K562 (cell line): ENCODE data around the gene SLC12A9. TPM values are rescaled to one million over a fixed set of nuclear protein-coding genes. Genes with fewer than 3 reads are reported as not detected.

Experiments
- FIP1L1 ChIP-seq: fragments of 200-400 bp; formaldehyde crosslinking; IDR thresholded peaks from 2 replicates; pipeline ENCODE4 v1.6.1; 2018; ENCODE audit warnings: mild to moderate bottlenecking, low read depth, low read length; ENCODE audit not compliant: poor library complexity, severe bottlenecking
- HDAC1 ChIP-seq, 2 experiments: fragments of 450-650 bp; IDR thresholded peaks; 2 replicates each; pipeline ENCODE4 v1.6.1; 2016 to 2017; ENCODE audit warnings: inconsistent platforms in 1 of 2, mild to moderate bottlenecking in 1 of 2, moderate library complexity in 1 of 2
- LEF1 ChIP-seq: fragments of 450-650 bp; IDR thresholded peaks from 2 replicates; pipeline ENCODE4 v1.6.1; 2016; ENCODE audit warnings: mild to moderate bottlenecking
- MCM5 ChIP-seq: fragments of 450-650 bp; IDR thresholded peaks from 2 replicates; pipeline ENCODE4 v1.6.1; 2016; ENCODE audit warnings: low read depth
- NCOA6 ChIP-seq: fragments of 450-650 bp; IDR thresholded peaks from 2 replicates; pipeline ENCODE4 v1.6.1; 2017; ENCODE audit warnings: mild to moderate bottlenecking
- RBM22 ChIP-seq: fragments of 200-400 bp; formaldehyde crosslinking; IDR thresholded peaks from 2 replicates; pipeline ENCODE4 v1.6.1; 2018; ENCODE audit warnings: low read length, low read depth; ENCODE audit not compliant: poor library complexity, severe bottlenecking
- RBM25 ChIP-seq: fragments of 200-400 bp; formaldehyde crosslinking; IDR thresholded peaks from 2 replicates; pipeline ENCODE4 v1.6.1; 2018; ENCODE audit warnings: low read length, low read depth, moderate library complexity; ENCODE audit not compliant: severe bottlenecking
- ZNF311 ChIP-seq: fragments of 250-450 bp; sonication (Bioruptor Pico); IDR thresholded peaks from 2 replicates; pipeline ENCODE4 v1.4.0; 2020; ENCODE audit warnings: mild to moderate bottlenecking, moderate library complexity
- polyA plus RNA-seq, 8 experiments: library from polyadenylated mRNA; depleted of rRNA in 4 of 8; stranded (reverse) in 5 of 8; unstranded in 3 of 8; fragments of >200 nt; fragmentation: Nextera tagmentation in 2 of 8; fragmentation: Illumina TruSeq in 1 of 8; extraction: Ambion mirVana in 2 of 8; extraction: Trizol in 1 of 8; gene quantifications; 2 replicates each; pipeline versions ENCODE4 v1.2.1 to v1.2.3, GENCODE V29; 2011 to 2014; ENCODE audit warnings: inconsistent platforms in 1 of 8, missing spikeins in 1 of 8
- total RNA-seq, 7 experiments: library from RNA; depleted of rRNA in 6 of 7; stranded (reverse); fragments of >200 nt in 6 of 7; fragmentation: Illumina TruSeq in 2 of 7; extraction: Trizol in 2 of 7; gene quantifications; 2 replicates each; pipeline versions ENCODE4 v1.2.1 to v1.2.3, GENCODE V29; 2011 to 2021; ENCODE audit warnings: low replicate concordance in 1 of 7
- TF ChIP-seq, protein P1 (sequence below): fragments of 450-650 bp; IDR thresholded peaks from 2 replicates; pipeline ENCODE4 v1.6.1; 2016; ENCODE audit warnings: low read depth
- TF ChIP-seq, protein P2 (sequence below): sonication (generic); formaldehyde crosslinking; IDR thresholded peaks from 2 replicates; pipeline ENCODE4 v1.5.0; 2020; ENCODE audit warnings: missing genetic modification reagents
- TF ChIP-seq, protein P3 (sequence below): fragments of 450-650 bp; IDR thresholded peaks from 2 replicates; pipeline ENCODE4 v1.6.1; 2018; ENCODE audit not compliant: partially characterized antibody
- TF ChIP-seq, protein P4 (sequence below): sonication (generic); formaldehyde crosslinking; IDR thresholded peaks from 2 replicates; pipeline ENCODE4 v1.8.0; 2022; ENCODE audit warnings: mild to moderate bottlenecking, missing genetic modification reagents, borderline replicate concordance

Gene SLC12A9
- total and polyA plus RNA-seq, 9 of the 15 experiments (the other 6 are each of a cell fraction or from before 2014, with no cell fraction given) = 0.06 to 20.2 (median 10.7) TPM

DNA sequence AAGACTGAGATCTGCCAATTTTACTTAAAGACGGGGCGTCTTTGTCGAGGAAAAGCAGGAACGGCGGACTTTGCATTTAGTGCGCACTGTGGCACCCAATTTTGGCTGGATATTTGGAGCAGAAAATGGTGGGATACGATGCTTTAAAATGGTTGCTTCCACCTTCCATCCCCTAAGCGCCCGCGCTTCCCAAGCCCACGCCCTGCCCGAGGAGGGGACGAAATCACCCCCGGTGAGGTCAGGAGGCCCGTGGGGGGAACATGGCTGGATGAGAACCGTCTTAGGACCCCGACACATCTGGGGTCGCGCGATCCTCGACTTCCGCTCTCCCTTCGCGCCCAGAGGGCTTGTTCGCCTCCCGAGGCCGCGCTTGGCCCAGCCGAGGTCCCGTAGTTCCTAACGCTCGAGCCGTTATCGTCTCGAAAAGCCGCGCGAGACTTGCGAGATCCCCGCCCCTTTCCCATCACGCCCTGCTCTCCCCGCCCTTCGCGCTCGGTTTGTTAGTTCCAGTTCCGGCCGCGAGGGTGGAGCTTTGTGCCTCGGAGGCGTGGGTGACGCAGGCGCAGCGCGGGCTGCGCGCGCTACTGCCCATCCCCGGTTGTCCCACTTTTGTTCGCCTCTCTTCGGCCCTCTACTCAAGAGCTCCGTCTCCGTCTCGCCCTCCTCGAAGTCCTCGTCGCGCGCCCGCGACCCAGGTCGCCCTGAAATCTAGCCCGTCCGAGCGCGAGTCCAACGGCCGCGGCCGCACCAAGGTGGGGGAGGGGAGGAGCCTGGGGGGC, 22.3 kb downstream of the SLC12A9 start, which contains the start of gene SRRT (continued):
- TF ChIP-seq, protein P1, sequence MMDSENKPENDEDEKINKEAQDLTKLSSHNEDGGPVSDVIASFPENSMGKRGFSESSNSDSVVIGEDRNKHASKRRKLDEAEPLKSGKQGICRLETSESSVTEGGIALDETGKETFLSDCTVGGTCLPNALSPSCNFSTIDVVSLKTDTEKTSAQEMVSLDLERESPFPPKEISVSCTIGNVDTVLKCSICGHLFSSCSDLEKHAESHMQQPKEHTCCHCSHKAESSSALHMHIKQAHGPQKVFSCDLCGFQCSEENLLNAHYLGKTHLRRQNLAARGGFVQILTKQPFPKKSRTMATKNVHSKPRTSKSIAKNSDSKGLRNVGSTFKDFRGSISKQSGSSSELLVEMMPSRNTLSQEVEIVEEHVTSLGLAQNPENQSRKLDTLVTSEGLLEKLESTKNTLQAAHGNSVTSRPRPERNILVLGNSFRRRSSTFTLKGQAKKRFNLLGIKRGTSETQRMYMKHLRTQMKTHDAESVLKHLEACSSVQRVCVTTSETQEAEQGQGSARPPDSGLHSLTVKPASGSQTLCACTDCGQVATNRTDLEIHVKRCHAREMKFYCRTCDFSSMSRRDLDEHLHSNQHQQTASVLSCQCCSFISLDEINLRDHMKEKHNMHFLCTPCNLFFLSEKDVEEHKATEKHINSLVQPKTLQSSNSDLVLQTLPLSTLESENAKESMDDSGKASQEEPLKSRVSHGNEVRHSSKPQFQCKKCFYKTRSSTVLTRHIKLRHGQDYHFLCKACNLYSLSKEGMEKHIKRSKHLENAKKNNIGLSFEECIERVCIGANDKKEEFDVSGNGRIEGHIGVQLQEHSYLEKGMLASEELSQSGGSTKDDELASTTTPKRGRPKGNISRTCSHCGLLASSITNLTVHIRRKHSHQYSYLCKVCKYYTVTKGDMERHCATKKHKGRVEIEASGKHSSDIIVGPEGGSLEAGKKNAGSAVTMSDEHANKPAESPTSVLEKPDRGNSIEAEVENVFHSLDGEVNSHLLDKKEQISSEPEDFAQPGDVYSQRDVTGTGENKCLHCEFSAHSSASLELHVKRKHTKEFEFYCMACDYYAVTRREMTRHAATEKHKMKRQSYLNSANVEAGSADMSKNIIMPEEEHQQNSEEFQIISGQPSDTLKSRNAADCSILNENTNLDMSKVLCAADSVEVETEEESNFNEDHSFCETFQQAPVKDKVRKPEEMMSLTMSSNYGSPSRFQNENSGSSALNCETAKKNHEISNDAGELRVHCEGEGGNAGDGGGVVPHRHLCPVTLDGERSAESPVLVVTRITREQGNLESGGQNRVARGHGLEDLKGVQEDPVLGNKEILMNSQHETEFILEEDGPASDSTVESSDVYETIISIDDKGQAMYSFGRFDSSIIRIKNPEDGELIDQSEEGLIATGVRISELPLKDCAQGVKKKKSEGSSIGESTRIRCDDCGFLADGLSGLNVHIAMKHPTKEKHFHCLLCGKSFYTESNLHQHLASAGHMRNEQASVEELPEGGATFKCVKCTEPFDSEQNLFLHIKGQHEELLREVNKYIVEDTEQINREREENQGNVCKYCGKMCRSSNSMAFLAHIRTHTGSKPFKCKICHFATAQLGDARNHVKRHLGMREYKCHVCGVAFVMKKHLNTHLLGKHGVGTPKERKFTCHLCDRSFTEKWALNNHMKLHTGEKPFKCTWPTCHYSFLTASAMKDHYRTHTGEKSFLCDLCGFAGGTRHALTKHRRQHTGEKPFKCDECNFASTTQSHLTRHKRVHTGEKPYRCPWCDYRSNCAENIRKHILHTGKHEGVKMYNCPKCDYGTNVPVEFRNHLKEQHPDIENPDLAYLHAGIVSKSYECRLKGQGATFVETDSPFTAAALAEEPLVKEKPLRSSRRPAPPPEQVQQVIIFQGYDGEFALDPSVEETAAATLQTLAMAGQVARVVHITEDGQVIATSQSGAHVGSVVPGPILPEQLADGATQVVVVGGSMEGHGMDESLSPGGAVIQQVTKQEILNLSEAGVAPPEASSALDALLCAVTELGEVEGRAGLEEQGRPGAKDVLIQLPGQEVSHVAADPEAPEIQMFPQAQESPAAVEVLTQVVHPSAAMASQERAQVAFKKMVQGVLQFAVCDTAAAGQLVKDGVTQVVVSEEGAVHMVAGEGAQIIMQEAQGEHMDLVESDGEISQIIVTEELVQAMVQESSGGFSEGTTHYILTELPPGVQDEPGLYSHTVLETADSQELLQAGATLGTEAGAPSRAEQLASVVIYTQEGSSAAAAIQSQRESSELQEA = peak; percentile 99
- no peak for TF ChIP-seq NCOA6
- peak; percentile 94 for TF ChIP-seq FIP1L1
- TF ChIP-seq, protein P2, sequence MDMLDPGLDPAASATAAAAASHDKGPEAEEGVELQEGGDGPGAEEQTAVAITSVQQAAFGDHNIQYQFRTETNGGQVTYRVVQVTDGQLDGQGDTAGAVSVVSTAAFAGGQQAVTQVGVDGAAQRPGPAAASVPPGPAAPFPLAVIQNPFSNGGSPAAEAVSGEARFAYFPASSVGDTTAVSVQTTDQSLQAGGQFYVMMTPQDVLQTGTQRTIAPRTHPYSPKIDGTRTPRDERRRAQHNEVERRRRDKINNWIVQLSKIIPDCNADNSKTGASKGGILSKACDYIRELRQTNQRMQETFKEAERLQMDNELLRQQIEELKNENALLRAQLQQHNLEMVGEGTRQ (CRISPR knock-in tag) = no peak
- TF ChIP-seq RBM22 = peak; percentile 73
- TF ChIP-seq LEF1 = peak; percentile 30; the same call in 1 of the 2 replicates
- no peak for TF ChIP-seq RBM25
- TF ChIP-seq MCM5 = no peak
- TF ChIP-seq, protein P3, sequence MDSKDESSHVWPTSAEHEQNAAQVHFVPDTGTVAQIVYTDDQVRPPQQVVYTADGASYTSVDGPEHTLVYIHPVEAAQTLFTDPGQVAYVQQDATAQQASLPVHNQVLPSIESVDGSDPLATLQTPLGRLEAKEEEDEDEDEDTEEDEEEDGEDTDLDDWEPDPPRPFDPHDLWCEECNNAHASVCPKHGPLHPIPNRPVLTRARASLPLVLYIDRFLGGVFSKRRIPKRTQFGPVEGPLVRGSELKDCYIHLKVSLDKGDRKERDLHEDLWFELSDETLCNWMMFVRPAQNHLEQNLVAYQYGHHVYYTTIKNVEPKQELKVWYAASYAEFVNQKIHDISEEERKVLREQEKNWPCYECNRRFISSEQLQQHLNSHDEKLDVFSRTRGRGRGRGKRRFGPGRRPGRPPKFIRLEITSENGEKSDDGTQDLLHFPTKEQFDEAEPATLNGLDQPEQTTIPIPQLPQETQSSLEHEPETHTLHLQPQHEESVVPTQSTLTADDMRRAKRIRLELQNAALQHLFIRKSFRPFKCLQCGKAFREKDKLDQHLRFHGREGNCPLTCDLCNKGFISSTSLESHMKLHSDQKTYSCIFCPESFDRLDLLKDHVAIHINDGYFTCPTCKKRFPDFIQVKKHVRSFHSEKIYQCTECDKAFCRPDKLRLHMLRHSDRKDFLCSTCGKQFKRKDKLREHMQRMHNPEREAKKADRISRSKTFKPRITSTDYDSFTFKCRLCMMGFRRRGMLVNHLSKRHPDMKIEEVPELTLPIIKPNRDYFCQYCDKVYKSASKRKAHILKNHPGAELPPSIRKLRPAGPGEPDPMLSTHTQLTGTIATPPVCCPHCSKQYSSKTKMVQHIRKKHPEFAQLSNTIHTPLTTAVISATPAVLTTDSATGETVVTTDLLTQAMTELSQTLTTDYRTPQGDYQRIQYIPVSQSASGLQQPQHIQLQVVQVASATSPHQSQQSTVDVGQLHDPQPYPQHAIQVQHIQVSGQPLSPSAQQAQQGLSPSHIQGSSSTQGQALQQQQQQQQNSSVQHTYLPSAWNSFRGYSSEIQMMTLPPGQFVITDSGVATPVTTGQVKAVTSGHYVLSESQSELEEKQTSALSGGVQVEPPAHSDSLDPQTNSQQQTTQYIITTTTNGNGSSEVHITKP = peak; percentile 91
- TF ChIP-seq ZNF311 = no peak
- TF ChIP-seq HDAC1 (IDR thresholded peaks at IDR 0.05) = peak in 1 of 2 experiments; percentile 68; a peak in 3 of 4 replicates
- TF ChIP-seq, protein P4, sequence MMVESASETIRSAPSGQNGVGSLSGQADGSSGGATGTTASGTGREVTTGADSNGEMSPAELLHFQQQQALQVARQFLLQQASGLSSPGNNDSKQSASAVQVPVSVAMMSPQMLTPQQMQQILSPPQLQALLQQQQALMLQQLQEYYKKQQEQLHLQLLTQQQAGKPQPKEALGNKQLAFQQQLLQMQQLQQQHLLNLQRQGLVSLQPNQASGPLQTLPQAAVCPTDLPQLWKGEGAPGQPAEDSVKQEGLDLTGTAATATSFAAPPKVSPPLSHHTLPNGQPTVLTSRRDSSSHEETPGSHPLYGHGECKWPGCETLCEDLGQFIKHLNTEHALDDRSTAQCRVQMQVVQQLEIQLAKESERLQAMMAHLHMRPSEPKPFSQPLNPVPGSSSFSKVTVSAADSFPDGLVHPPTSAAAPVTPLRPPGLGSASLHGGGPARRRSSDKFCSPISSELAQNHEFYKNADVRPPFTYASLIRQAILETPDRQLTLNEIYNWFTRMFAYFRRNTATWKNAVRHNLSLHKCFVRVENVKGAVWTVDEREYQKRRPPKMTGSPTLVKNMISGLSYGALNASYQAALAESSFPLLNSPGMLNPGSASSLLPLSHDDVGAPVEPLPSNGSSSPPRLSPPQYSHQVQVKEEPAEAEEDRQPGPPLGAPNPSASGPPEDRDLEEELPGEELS (CRISPR knock-in tag) = no peak
